Aorta (tissue), 5 donors: ENCODE data around the gene MRGPRX4. TPM values are rescaled to one million over a fixed set of nuclear protein-coding genes. Genes with fewer than 3 reads are reported as not detected.
"Not testable (repeated sequence)": the region's sequence is repeated elsewhere in the genome, so short reads cannot be mapped to it uniquely, and the experiment has no call there.

Experiments used
- ATAC-seq: fragments of 200-7000 bp; cut with Tn5 transposase; one replicate; pipeline ENCODE4 v1.9.1; 2022; ENCODE audit warnings: moderate library complexity; ENCODE audit not compliant: low FRiP score
- DNase-seq, 2 donors: peaks; one replicate each; pipeline ENCODE4 v3.0.0-alpha.2; 2020
- H3K27ac ChIP-seq, 2 donors: one replicate each; pipeline ENCODE4 v1.5.1; 2013; ENCODE audit warnings: low read length in 2 of 2, mild to moderate bottlenecking in 2 of 2, moderate library complexity in 2 of 2, control low read depth in 1 of 2, inconsistent platforms in 1 of 2, low read depth in 1 of 2
- H3K27me3 ChIP-seq, 2 donors: one replicate each; pipeline ENCODE4 v1.6.1; 2013; ENCODE audit warnings: control low read depth in 1 of 2, low read length in 1 of 2, mild to moderate bottlenecking in 1 of 2, moderate library complexity in 1 of 2; ENCODE audit not compliant: insufficient read depth in 2 of 2, control insufficient read depth in 1 of 2
- H3K36me3 ChIP-seq, 2 donors: one replicate each; pipeline ENCODE4 v1.6.1; 2013; ENCODE audit warnings: control low read depth in 1 of 2, low read length in 1 of 2, mild to moderate bottlenecking in 1 of 2; ENCODE audit not compliant: insufficient read depth in 2 of 2, control insufficient read depth in 1 of 2
- H3K4me1 ChIP-seq, 2 donors: one replicate each; pipeline ENCODE4 v1.6.1; 2013; ENCODE audit warnings: low read length in 2 of 2, control low read depth in 1 of 2, mild to moderate bottlenecking in 1 of 2, moderate library complexity in 1 of 2; ENCODE audit not compliant: insufficient read depth in 2 of 2, control insufficient read depth in 1 of 2
- H3K4me3 ChIP-seq, 2 donors: one replicate each; pipeline ENCODE4 v1.5.1; 2013; ENCODE audit warnings: low read length in 2 of 2, control low read depth in 1 of 2, mild to moderate bottlenecking in 1 of 2
- H3K9me3 ChIP-seq: one replicate; pipeline ENCODE4 v1.6.1; 2013; ENCODE audit warnings: mild to moderate bottlenecking, low read length; ENCODE audit not compliant: control insufficient read depth
- WGBS, 2 donors: extraction: QIAGEN DNeasy Blood & Tissue Kit; methylation state at CpG; one replicate each; pipeline ENCODE4 v1.1.7; 2013; 5-methylcytosine and 5-hydroxymethylcytosine counted together
- intact Hi-C, 2 donors: fragments of 100-400 bp; cut with DNase I; formaldehyde crosslinking; loops; one replicate each; pipeline versions ENCODE4 v1.14.2 to v1.15.0; 2022
- polyA plus RNA-seq, 2 donors: library from polyadenylated mRNA; stranded (reverse); fragments of 200-250 nt; gene quantifications; one replicate each; pipeline ENCODE4 v1.2.3, GENCODE V29; 2013
- total RNA-seq, 2 donors: library from RNA; stranded (reverse); fragmentation: NEBNext Ultra II Directional; extraction: Animal tissue kit (Norgen Biotek cat#: 25700); gene quantifications; one replicate each; pipeline ENCODE4 v1.2.1, GENCODE V29; 2021
- donor health status: healthy with polysubstance abuse.
- donor health status: Bipolar disorder and iron deficiency.
- donor health status: DM: no; HTN: no; CAD: no.
- donor health status: DM: no; HTN: no; CAD: no.
- donor health status: DM: yes; HTN: yes; CAD: no.

MRGPRX4 gene
- total and polyA plus RNA-seq, 4 donors, result not detected

- ATAC-seq (no peak), DNase-seq (no peak)
- no peak overlapping the region for H3K4me3 ChIP-seq
- 84 to 94% methylated on average over 3 of the region's 3 CpGs for WGBS, 2 donors
- no peak overlapping the region for H3K27ac ChIP-seq
- no peaks in the 10 kb centered on the region for H3K36me3 ChIP-seq
- peaks cover 0 to 2% of the 10 kb centered on the region in 2 donors for H3K27me3 ChIP-seq
- H3K9me3 ChIP-seq, result no peaks in the 10 kb centered on the region
- no peaks in the 10 kb centered on the region for H3K4me1 ChIP-seq
- intact Hi-C loops, result no loop called here
These were observed 21.1 kb upstream of the MRGPRX4 start for GRCh38 chr11:18151581-18151980.

GRCh38 chr11:18168372-18168771 lies 4.3 kb upstream of the MRGPRX4 start:
- DNase-seq, result no peak
- WGBS, 2 donors, result 62 to 67% methylated on average over 1 of the region's 1 CpG
- Histone ChIP-seq H3K4me3 (no peak overlapping the region), H3K4me1 (no peaks in the 10 kb centered on the region), H3K27me3 (no peaks in the 10 kb centered on the region), H3K27ac (no peak overlapping the region), H3K9me3 (no peaks in the 10 kb centered on the region), H3K36me3 (no peaks in the 10 kb centered on the region)
- intact Hi-C loops, result no loop called here
- no peak for ATAC-seq

DNA sequence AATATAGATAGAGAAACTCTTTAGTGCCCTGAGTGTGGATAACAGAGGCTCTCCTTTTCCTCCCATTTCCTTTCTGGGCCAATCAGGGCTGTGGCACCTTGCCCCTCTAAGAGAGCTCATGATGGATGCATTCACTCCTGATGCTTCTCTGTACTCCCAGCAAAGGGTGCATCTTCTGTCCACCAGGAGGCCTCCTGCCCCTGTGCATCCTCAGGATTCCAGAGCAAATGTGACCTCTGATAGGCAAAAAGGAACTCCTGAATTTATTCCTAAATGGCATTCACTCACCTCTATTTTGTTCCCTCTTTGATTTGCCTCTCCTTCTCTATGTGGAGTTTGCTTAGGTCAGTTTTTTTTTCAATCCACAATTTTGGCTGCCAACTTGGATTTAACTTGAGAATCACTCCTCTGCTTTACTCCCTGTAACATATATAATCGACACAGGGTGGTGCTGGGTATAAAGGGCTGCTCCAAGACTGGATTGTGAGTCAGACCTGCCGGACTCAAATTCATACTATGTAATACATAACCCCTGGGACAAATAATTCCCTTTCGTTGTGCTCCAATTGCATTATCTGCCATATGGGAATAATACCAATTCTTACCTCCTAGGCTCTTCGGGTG lies 1.1 kb upstream of the MRGPRX4 start:
- H3K4me1 ChIP-seq, result no peaks in the 10 kb centered on the region
- no peak overlapping the region for H3K27ac ChIP-seq
- peak in 1 of 2 donors; percentile 41 for DNase-seq
- no peaks in the 10 kb centered on the region for H3K36me3 ChIP-seq
- no peak overlapping the region for H3K4me3 ChIP-seq
- 59 to 61% methylated on average over 4 of the region's 4 CpGs for WGBS, 2 donors
- intact Hi-C loops, result no loop called here
- ATAC-seq, result no peak
- peaks cover 0 to 2% of the 10 kb centered on the region in 2 donors for H3K27me3 ChIP-seq
- H3K9me3 ChIP-seq, result no peaks in the 10 kb centered on the region

GRCh38 chr11:18173225-18173866 lies 709 bp downstream of the MRGPRX4 start:
- ATAC-seq (no peak), DNase-seq (no peak)
- Histone ChIP-seq H3K27me3 (peaks cover 0 to 4% of the 10 kb centered on the region in 2 donors), H3K36me3 (no peaks in the 10 kb centered on the region), H3K4me3 (no peak overlapping the region), H3K9me3 (peaks cover 2% of the 10 kb centered on the region), H3K4me1 (no peaks in the 10 kb centered on the region), H3K27ac (no peak overlapping the region)
- 90 to 92% methylated on average over 28 of the region's 28 CpGs for WGBS, 2 donors
- intact Hi-C loops, result no loop called here

GRCh38 chr11:18188796-18189195 lies 16.2 kb downstream of the MRGPRX4 start:
- no peak overlapping the region for H3K27ac ChIP-seq
- WGBS, 2 donors, result 94 to 95% methylated on average over 24 of the region's 24 CpGs
- H3K9me3 ChIP-seq, result no peaks in the 10 kb centered on the region
- H3K27me3 ChIP-seq, result no peaks in the 10 kb centered on the region
- no peaks in the 10 kb centered on the region for H3K36me3 ChIP-seq
- intact Hi-C loops, result no loop called here
- H3K4me1 ChIP-seq, result no peaks in the 10 kb centered on the region
- ATAC-seq, result no peak
- no peak for DNase-seq
- no peak overlapping the region for H3K4me3 ChIP-seq

DNA sequence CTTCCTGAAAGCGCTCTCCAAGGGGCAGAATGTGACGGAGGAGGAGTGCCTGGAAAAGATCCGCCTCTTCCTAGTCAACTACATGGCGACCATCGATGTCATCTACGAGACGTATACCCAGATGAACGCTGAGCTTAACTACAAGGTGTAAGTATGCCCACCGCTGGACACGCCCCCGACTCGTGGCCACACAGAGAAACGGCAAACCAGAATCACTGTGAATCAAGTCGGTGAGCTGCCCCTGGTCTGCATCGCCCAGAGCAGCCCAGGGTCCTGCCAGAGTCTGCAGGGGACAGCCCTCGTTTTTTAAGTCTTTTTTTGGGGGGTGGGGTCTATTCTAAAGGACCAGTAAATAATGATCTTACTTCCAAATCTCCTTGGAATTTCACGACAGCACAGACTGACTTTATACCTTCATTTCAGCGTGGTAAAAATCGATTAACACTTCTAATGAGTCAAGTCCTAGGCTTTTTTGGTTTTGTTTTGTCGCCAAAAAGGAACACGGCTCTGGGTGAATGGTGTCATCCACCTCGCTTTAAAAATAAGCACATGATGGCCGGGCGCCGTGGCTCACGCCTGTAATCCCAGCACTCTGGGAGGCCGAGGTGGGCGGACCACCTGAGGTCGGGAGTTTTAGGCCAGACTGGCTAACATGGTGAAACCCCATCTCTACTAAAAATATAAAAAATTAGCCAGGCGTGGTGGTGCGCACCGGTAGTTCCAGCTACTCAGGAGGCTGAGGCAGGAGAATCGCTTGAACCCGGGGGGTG lies 17.0 kb downstream of the MRGPRX4 start:
- H3K4me1 ChIP-seq, DNase-seq, H3K4me3 ChIP-seq, intact Hi-C loops, H3K27me3 ChIP-seq, H3K36me3 ChIP-seq, H3K9me3 ChIP-seq, H3K27ac ChIP-seq, ATAC-seq: not testable (repeated sequence)
- 90 to 91% methylated on average over 34 of the region's 34 CpGs for WGBS, 2 donors

GRCh38 chr11:18191376-18191775 lies 18.7 kb downstream of the MRGPRX4 start:
- intact Hi-C loops, result no loop called here
- WGBS, 2 donors, result 92 to 93% methylated on average over 3 of the region's 3 CpGs
- DNase-seq, result no peak

DNA sequence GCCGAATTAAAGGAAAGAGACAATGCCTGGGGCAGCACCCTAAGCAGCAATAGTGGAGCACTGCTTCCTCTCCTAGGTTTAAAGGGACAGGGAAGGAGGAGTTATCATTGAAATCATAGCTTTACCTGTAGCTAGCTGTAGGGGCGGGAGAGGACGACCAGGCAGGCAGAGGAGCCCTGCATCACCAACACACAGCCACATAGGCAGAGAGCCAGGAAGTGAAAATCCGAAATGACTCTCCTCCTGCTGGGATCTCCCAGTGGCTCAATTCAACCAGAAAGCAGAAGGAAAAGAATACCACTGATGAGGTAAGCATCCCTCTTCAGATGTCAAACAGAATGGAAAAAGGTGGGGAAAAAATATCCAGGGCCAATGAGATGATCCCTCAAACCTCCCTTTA lies 20.4 kb downstream of the MRGPRX4 start:
- Histone ChIP-seq H3K4me3 (no peak overlapping the region), H3K9me3 (no peaks in the 10 kb centered on the region), H3K27ac (no peak overlapping the region), H3K4me1 (no peaks in the 10 kb centered on the region), H3K36me3 (no peaks in the 10 kb centered on the region), H3K27me3 (no peaks in the 10 kb centered on the region)
- ATAC-seq (no peak), DNase-seq (no peak)
- 27 to 29% methylated on average over 4 of the region's 4 CpGs for WGBS, 2 donors
- intact Hi-C loops, result no loop called here

More at GRCh38 chr11:18191376-18191775, 18.7 kb downstream of the MRGPRX4 start:
- no peaks in the 10 kb centered on the region for H3K4me1 ChIP-seq
- no peak for ATAC-seq
- H3K9me3 ChIP-seq, result no peaks in the 10 kb centered on the region
- H3K36me3 ChIP-seq, result no peaks in the 10 kb centered on the region
- no peak overlapping the region for H3K4me3 ChIP-seq
- H3K27me3 ChIP-seq, result no peaks in the 10 kb centered on the region
- no peak overlapping the region for H3K27ac ChIP-seq
